Natural killer cell (primary cell): Measurements from ENCODE around the gene IGSF8. TPM values are rescaled to one million over a fixed set of nuclear protein-coding genes. Genes with fewer than 3 reads are reported as not detected.

Experiments
- ATAC-seq, 3 donors: fragments of 150-1000 bp in 2 of 3; fragments of 200-7000 bp in 1 of 3; cut with Tn5 transposase; 1 replicate in 1 of 3; 2 replicates in 2 of 3; pipeline ENCODE4 v1.10.0; 2021; ENCODE audit warnings: mild to moderate bottlenecking in 2 of 3, moderate library complexity in 2 of 3
- DNase-seq, 2 donors: peaks; one replicate each; pipeline versions ENCODE4 v3.0.0 to v3.0.0-alpha.2; 2013 to 2021; ENCODE audit warnings: mixed read lengths in 1 of 2
- H3K27ac ChIP-seq: one replicate; pipeline ENCODE4 v1.5.1; 2013; ENCODE audit warnings: mild to moderate bottlenecking, low read length
- H3K27me3 ChIP-seq: one replicate; pipeline ENCODE4 v1.6.1; 2013; ENCODE audit warnings: low read length; ENCODE audit not compliant: control insufficient read depth, insufficient read depth
- H3K36me3 ChIP-seq: one replicate; pipeline ENCODE4 v1.6.1; 2013; ENCODE audit warnings: low read length; ENCODE audit not compliant: control insufficient read depth, insufficient read depth
- H3K4me1 ChIP-seq: one replicate; pipeline ENCODE4 v1.6.1; 2013; ENCODE audit warnings: low read length; ENCODE audit not compliant: control insufficient read depth, insufficient read depth
- H3K4me3 ChIP-seq: one replicate; pipeline ENCODE4 v1.5.1; 2013; ENCODE audit warnings: low read length
- H3K9me3 ChIP-seq: one replicate; pipeline ENCODE4 v1.6.1; 2013; ENCODE audit warnings: low read length; ENCODE audit not compliant: control insufficient read depth, insufficient read depth
- H3K27ac Mint-ChIP-seq, 2 donors: one replicate each; pipeline ENCODE4 v1.8.0; 2022; ENCODE audit warnings: mild to moderate bottlenecking in 2 of 2, mixed read lengths in 2 of 2, moderate library complexity in 1 of 2
- H3K27me3 Mint-ChIP-seq, 2 donors: one replicate each; pipeline ENCODE4 v1.8.0; 2022; ENCODE audit warnings: low read depth in 2 of 2, mixed read lengths in 2 of 2
- H3K36me3 Mint-ChIP-seq: one replicate; pipeline ENCODE4 v1.8.0; 2022; ENCODE audit warnings: mixed read lengths
- H3K4me1 Mint-ChIP-seq, 2 donors: one replicate each; pipeline ENCODE4 v1.8.0; 2022; ENCODE audit warnings: mixed read lengths in 2 of 2
- H3K4me3 Mint-ChIP-seq: one replicate; pipeline ENCODE4 v1.8.0; 2022; ENCODE audit warnings: mild to moderate bottlenecking, moderate library complexity, mixed read lengths
- H3K9me3 Mint-ChIP-seq, 2 donors: one replicate each; pipeline ENCODE4 v1.8.0; 2022; ENCODE audit warnings: mixed read lengths in 2 of 2
- WGBS: methylation state at CpG from one replicate; pipeline ENCODE4 v1.1.7; 2013; ENCODE audit warnings: missing lambda C conversion rate; ENCODE audit not compliant: insufficient coverage; 5-methylcytosine and 5-hydroxymethylcytosine counted together
- intact Hi-C: fragments of 100-400 bp; cut with micrococcal nuclease; formaldehyde crosslinking; loops from one replicate; pipeline ENCODE4 v1.14.2; 2022
- total RNA-seq, 4 donors: library from RNA; stranded (reverse); fragments of 120-200 nt in 1 of 4; gene quantifications; one replicate each; pipeline versions ENCODE4 v1.2.3 to v1.2.4, GENCODE V29; 2013 to 2022
- TF ChIP-seq, protein P1 (sequence below): fragments of 200-600 bp; IDR thresholded peaks from one replicate; pipeline ENCODE4 v1.8.0; 2022; ENCODE audit warnings: antibody characterized with exemption

Gene IGSF8
- total RNA-seq, 3 donors from 2014 or later (not counting 1 experiment from before 2014, with no cell fraction given) = 26.3 to 35.3 (median 32.1) TPM

DNA sequence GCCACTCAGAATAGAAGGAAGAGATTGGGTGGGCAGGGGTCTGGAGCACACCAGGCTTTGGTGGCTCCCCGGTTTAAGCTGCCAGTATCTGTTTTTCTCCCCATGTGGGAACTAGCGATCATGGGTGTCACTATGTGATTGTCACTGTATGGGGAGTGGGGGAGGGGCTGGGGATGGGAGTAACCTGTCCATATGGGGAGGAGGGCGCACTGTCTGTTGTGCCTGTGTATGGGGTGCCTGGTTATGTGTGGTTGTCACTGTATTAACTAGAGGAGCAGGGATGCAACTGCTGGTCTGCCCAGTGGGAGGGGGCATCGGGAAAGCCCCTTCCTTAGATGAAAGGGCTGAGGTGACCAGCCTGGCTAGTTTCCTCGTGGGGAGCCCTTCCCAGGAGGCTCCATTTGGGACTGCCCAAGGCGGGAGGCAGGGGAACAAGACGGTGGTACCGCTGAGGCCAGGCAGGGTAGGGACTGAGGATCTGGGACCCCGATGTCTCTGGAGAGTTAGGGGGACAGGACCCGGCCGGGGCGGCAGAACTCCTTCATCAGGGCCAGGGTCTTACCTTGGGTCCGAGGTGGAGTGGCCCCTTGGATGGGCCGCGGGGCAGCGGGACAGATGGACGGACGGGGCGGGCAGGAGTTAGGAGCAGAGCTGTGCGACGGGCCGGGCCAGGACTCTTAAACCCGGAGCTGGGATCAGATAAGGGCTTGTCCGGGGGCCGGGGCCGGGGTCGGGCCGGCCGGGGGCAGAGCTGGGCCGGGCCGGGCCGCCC is 28.8 kb downstream of the IGSF8 start, which contains the start of gene KCNJ10:
Gene KCNJ10, minus strand, starts transcription at position 701 of the 772 bp plus-strand sequence. CDS start 27,628 bp downstream, outside the sequence.
- Mint-ChIP-seq H3K4me1 (peaks cover 6 to 21% of the 10 kb centered on the region in 2 donors), H3K9me3 (no peaks in the 10 kb centered on the region), H3K27ac (peak within 1 kb of the TSS in 1 of 2 donors; percentile 80), H3K4me3 (peak within 1 kb of the TSS; percentile 86), H3K27me3 (peaks cover 6 to 34% of the 10 kb centered on the region in 2 donors), H3K36me3 (no peaks in the 10 kb centered on the region)
- DNase-seq = no peak
- Histone ChIP-seq H3K27ac (no peak within 1 kb of the TSS), H3K4me3 (peak within 1 kb of the TSS; percentile 45), H3K27me3 (peaks cover 18% of the 10 kb centered on the region), H3K9me3 (no peaks in the 10 kb centered on the region), H3K36me3 (no peaks in the 10 kb centered on the region), H3K4me1 (peaks cover 14% of the 10 kb centered on the region)
- intact Hi-C loops = no loop called here
- TF ChIP-seq, protein P1, sequence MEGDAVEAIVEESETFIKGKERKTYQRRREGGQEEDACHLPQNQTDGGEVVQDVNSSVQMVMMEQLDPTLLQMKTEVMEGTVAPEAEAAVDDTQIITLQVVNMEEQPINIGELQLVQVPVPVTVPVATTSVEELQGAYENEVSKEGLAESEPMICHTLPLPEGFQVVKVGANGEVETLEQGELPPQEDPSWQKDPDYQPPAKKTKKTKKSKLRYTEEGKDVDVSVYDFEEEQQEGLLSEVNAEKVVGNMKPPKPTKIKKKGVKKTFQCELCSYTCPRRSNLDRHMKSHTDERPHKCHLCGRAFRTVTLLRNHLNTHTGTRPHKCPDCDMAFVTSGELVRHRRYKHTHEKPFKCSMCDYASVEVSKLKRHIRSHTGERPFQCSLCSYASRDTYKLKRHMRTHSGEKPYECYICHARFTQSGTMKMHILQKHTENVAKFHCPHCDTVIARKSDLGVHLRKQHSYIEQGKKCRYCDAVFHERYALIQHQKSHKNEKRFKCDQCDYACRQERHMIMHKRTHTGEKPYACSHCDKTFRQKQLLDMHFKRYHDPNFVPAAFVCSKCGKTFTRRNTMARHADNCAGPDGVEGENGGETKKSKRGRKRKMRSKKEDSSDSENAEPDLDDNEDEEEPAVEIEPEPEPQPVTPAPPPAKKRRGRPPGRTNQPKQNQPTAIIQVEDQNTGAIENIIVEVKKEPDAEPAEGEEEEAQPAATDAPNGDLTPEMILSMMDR = no peak
- 15% methylated on average over 32 of the region's 32 CpGs for WGBS
- ATAC-seq = no peak

DNA sequence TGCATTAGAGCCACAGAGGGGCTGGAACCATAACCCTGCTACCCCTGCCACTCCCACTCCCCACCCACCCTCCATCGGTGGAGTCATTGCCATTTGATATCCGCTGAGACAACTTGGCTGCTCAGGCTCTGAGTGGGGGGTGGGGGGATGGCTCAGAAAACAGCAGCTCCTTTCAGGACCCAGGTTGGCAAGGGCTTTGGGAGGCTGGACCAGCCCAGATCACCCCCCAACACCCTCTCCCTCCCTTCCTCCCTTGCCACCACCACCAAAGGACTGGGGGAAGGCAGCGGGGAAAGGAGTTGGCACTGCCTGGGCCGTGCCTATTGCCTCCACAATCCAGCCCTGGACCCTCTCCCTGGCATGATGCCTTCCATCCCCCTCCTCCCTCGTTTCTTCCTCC is 30.2 kb downstream of the IGSF8 start:
- peaks cover 6 to 21% of the 10 kb centered on the region in 2 donors for H3K4me1 Mint-ChIP-seq
- peaks cover 18% of the 10 kb centered on the region for H3K27me3 ChIP-seq
- H3K9me3 Mint-ChIP-seq = no peaks in the 10 kb centered on the region
- no peak overlapping the region for H3K4me3 ChIP-seq
- H3K4me3 Mint-ChIP-seq = no peak overlapping the region
- H3K27ac Mint-ChIP-seq = no peak overlapping the region
- peaks cover 14% of the 10 kb centered on the region for H3K4me1 ChIP-seq
- DNase-seq (no peak), ATAC-seq (no peak)
- intact Hi-C loops = no loop called here
- H3K9me3 ChIP-seq = no peaks in the 10 kb centered on the region
- no peaks in the 10 kb centered on the region for H3K36me3 Mint-ChIP-seq
- no peak overlapping the region for H3K27ac ChIP-seq
- peaks cover 6 to 34% of the 10 kb centered on the region in 2 donors for H3K27me3 Mint-ChIP-seq
- TF ChIP-seq, protein P1 = no peak
- 80% methylated on average over 3 of the region's 5 CpGs for WGBS
- H3K36me3 ChIP-seq = no peaks in the 10 kb centered on the region

DNA sequence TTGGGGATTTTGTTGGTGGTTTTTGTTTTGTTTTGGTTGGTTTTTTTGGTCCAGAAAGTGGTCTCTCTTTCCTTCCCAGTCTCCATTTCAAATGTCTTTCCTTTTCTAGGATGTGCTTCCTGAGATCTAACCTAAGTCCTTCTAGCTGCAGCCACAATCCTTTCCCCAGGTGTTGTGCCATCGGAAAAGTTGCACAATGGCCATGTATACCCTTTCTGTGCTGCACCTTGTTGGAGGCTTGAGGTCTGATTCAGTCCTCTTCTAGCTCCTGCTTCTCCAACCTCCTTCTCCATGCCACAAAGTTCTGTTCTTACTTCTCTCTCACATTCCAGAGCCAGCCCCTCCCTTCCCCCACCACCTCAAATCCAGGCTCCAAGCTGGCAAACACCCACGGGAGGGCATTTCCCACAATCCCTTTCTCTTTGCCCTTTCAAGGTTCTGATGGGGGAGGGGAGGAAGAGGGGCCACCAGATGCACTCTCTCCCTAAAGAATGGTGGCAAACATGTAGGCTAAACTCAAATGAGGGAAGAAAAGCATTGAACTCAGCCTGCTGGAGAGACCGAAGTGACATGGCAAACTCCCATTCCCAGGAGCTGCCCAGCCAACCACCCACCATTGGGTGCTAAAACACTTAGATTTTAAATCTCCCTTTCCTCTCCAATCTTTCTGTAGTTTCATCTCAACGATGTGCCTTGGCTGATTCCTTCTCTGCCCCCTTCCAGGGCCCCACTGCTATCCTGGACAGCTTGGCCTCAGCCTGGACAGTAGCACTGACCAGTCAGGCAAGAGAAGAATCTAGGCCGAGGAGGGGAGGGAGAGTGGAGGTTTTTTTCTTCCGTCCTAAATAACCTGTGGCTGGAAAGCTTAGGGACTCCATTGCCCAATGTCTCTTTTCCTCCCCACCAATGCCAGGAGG is 31.3 kb downstream of the IGSF8 start:
- Histone ChIP-seq H3K9me3 (no peaks in the 10 kb centered on the region), H3K4me1 (peaks cover 14% of the 10 kb centered on the region), H3K27ac (no peak overlapping the region), H3K27me3 (peaks cover 17% of the 10 kb centered on the region), H3K4me3 (no peak overlapping the region), H3K36me3 (no peaks in the 10 kb centered on the region)
- 79% methylated on average over 5 of the region's 6 CpGs for WGBS
- Mint-ChIP-seq H3K36me3 (no peaks in the 10 kb centered on the region), H3K9me3 (no peaks in the 10 kb centered on the region), H3K4me1 (peaks cover 6 to 21% of the 10 kb centered on the region in 2 donors), H3K4me3 (no peak overlapping the region), H3K27me3 (peaks cover 0 to 32% of the 10 kb centered on the region in 2 donors), H3K27ac (no peak overlapping the region)
- no peak for ATAC-seq
- intact Hi-C loops = no loop called here
- TF ChIP-seq, protein P1 = no peak
- no peak for DNase-seq
